GM21360 (cell line): ENCODE measurements around the gene RBMXL3.
"Not testable (repeated sequence)": the region's sequence is repeated elsewhere in the genome, so short reads cannot be mapped to it uniquely, and the experiment has no call there.

Experiments used
- ATAC-seq: cut with Tn5 transposase; IDR thresholded peaks from one replicate; pipeline ENCODE4 v1.9.1; 2021; ENCODE audit warnings: mild to moderate bottlenecking, moderate library complexity; ENCODE audit not compliant: unreplicated experiment

RBMXL3 gene

GRCh38 chrX:115189110-115189509 lies at the start of gene RBMXL3:
Gene RBMXL3 (plus strand): TSS chrX:115189410. CDS start chrX:115189442, 32 bp downstream.
- no peak for ATAC-seq

DNA sequence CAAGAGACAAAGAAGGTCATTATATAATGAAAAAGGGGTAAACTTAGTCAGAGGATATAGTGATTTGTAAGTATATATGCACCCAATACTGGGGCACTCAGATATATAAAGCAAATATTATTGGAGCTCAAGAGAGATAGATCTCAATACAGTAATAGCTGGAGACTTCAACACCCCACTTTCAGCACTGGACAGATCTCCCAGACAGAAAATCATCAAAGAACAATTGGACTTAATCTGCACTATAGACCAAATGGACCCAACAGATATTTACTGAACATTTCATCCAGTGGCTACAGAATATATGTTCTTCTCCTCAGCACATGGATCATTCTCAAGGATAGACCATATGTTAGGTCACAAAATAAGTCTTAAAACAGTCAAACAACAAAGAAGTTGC lies 47.2 kb upstream of the RBMXL3 start:
- ATAC-seq = no peak

- no peak for ATAC-seq
Measured at GRCh38 chrX:115147220-115147619, 42.0 kb upstream of the RBMXL3 start.

DNA sequence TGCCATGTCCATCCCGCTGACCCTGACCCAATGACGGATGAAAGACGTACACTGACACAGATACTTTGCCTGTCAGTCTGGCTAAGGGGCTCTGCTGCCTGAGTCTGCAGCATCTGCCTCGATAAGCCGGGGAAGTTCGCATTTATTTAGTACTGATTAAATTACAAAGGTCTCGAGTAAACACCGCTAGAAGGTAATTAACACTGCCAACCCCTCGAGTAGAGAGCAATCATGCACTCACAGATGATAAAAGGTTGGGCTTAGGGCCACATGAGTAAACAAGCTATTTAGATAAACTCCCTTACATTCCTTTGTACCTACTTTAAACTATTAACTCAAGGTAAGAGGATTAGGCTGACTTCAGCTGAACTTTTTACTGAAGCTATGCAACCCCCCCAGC lies 16.0 kb upstream of the RBMXL3 start:
- no peak for ATAC-seq

DNA sequence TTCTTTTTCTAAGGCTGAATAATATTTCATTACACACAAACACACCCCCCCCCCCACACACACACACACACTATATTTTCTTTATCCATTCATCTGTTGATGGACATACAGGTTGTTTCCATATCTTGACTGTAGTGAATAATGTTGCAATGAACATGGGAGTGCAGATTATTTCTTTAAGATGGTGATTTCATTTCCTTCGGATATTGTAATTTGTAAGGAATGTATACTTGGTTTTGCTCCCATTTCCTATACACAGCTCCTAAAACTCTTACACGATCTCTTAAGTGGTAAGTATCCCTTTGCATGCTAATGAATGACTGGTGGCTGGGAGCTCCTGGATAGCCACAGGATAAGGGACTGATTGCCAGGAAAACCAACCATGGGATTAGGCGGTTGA lies 14.7 kb upstream of the RBMXL3 start:
- ATAC-seq = no peak

DNA sequence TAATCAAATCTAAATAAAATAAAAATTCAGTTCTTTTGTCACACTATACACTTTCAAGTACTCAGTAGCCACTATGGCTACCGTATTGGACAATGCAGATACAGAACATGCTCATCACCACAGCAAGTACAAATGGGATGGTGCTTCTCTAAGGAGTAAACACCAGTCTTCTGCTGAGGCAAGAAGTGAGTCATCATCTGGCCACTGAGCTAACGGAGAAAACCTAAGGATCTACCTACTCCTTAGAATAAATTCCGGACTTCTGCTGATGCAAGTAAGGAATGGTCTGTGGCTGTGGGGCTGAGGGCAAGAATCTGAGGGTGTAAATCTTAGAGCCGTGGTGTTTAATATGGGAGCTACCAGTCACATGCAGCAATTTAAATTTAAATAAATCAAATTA lies 11.3 kb upstream of the RBMXL3 start:
- ATAC-seq = no peak

DNA sequence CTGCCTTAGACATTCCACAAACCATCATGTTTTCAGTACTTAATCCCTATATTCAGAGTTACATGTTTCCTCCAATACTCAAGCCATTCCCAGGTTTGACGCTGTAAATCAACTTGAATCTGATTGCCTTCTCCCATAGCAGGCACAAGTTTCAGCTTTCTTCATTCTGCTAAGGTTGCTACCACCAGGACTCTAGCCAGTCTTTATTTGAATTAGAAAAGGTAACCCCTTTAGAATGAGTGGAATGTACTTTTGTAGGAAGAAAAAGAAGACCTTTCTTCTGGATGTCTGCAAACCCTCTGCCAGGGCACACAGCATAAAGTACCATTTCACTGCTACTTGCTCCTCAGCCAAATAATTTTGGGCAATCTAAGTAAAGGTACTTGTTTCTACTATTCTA lies 10.7 kb upstream of the RBMXL3 start:
- no peak for ATAC-seq

DNA sequence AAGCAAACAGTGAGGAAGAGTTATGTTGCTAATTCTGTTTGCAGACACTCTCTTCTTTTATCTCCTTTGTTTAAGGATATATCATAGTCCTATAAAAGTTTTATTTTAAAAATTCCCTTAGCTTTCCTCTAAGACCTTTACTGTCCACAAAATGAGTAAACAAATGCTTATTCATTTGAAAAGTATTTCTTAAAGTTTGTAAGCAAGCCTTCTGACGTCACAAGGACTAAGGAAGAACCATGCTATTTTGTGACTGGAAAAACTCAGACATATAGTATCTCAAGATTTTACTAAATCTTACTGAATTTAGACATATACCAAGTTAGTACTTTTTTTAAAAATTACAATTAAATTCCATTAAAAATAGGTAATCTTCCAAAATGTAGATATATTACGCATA lies 5.2 kb upstream of the RBMXL3 start:
- no peak for ATAC-seq

DNA sequence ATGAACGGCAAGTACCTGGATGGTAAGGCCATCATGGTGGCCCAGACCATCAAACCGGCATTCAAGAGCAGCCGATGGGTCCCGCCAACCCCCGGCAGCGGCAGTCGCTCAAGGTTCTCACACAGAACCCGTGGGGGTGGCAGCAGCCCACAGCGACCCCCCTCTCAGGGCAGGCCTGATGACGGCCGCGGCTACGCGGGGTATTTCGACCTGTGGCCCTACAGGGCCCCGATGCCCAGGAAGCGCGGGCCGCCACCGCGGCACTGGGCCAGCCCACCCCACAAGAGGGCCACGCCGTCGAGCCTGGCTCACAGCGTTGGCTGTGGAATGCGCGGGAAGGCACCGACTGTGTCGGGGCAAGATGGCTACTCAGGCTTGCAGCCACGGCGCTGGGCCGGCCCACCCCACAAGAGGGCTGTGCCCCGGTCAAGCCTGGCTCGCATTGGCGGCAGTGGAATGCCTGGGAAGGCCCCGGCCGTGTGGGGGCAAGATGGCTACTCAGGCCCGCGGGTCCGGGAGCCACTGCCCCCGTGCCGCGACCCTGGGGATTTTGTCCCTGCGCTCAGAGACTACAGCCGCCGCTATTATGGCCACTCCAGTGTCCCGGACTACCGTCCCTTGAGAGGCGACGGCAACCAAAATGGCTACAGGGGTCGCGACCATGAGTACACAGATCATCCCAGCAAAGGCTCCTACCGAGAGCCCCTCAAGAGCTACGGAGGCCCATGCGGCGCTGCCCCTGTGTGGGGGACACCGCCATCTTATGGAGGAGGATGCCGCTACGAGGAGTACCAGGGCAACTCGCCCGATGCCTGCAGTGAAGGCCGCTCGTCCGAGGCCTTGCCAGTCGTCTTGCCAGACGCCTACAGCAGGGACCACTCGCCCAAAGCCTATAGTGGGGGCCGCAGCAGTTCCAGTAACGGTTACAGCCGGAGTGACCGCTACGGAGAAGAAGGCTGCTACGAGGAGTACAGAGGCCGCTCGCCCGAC lies 731 bp downstream of the RBMXL3 start:
- ATAC-seq = no peak

- no peak for ATAC-seq
Measured at GRCh38 chrX:115190636-115191489, 1.7 kb downstream of the RBMXL3 start.

DNA sequence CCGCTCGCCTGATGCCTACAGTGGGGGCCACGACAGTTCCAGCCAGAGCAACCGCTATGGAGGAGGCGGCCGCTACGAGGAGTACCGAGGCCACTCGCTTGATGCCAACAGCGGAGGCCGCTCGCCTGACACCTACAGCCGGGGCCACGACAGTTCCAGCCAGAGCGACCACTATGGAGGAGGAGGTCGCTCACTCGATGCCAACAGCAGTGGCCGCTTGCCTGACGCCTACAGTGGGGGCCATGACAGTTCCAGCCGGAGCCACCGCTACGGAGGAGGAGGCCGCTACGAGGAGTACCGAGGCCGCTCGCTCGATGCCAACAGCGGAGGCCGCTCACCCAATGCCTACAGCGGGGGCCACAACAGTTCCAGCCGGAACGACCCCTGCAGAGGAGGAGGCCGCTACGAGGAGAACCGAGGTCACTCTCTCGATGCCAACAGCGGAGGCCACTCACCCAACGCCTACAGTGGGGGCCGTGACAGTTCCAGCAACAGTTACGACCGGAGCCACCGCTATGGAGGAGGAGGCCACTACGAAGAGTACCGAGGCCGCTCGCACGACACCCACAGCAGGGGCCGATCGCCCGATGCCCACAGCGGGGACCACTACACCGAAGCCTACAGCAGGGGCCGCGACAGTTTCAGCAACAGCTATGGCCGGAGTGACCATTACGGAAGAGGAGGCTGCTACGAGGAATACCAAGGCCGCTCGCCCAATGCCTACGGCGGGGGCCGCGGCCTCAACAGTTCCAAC lies 2.5 kb downstream of the RBMXL3 start:
- ATAC-seq = no peak

GRCh38 chrX:115192244-115192700 lies 3.1 kb downstream of the RBMXL3 start:
- no peak for ATAC-seq

DNA sequence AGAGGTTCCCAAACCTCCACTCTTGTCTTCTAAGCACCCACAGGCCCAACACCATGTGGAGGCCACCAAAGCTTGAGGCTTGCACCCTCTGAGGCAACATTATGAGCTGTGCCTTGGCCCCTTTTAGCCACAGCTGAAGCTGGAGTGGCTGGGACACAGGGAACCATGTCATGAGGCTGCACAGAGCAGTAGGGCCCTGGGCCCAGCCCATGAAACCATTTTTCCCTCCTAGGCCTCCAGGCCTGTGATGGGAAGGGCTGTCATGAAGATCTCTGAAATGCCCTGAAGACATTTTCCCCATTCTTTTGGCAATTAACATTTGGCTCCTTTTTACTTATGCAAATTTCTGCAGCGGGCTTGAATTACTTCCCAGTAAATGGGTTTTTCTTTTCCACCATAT lies 14.8 kb downstream of the RBMXL3 start:
- ATAC-seq = no peak

DNA sequence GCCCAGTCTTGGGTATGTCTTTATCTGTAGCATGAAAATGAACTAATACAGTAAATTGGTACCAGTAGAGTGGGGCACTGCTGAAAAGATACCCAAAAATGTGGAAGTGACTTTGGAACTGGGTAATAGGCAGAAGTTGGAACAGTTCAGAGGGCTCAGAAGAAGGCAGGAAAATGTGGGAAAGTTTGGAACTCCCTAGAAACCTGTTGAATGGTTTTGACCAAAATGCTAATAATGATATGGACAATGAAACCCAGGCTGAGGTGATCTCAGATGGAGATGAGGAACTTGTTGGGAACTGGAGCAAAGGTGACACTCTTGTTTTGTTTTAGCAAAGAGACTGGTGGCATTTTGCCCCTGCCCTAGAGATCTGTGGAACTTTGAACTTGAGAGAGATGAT lies 20.3 kb downstream of the RBMXL3 start:
- ATAC-seq = not testable (repeated sequence)

GRCh38 chrX:115214151-115214550 lies 24.9 kb downstream of the RBMXL3 start:
- ATAC-seq = no peak

GRCh38 chrX:115214605-115215004 lies 25.4 kb downstream of the RBMXL3 start:
- ATAC-seq = no peak

GRCh38 chrX:115217346-115217745 lies 28.1 kb downstream of the RBMXL3 start:
- not testable (repeated sequence) for ATAC-seq

DNA sequence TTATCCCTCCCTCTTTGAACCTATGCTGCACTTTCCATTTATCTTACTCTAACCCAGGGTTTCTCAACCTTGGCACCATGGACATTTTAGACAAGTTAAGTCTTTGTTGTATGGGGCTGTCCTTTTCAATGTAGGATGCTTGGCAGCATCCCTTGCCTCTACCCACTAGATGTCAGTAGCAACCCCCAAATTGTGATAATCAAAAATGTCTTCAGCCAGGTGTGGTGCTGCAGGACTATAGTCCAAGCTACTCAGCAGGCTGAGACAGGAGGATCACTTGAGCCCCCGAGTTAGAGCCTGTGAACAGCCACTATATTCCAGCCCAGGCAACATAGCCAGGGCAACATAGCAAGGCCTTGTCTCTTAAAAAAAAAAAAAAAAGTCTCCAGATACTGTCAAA lies 37.7 kb downstream of the RBMXL3 start:
- peak; percentile 76 for ATAC-seq

- no peak for ATAC-seq
Measured at GRCh38 chrX:115229337-115230003, 40.3 kb downstream of the RBMXL3 start.

- no peak for ATAC-seq
Measured at GRCh38 chrX:115232933-115233496, 43.8 kb downstream of the RBMXL3 start.
